ENCODE data around the gene RNF10.

DNA sequence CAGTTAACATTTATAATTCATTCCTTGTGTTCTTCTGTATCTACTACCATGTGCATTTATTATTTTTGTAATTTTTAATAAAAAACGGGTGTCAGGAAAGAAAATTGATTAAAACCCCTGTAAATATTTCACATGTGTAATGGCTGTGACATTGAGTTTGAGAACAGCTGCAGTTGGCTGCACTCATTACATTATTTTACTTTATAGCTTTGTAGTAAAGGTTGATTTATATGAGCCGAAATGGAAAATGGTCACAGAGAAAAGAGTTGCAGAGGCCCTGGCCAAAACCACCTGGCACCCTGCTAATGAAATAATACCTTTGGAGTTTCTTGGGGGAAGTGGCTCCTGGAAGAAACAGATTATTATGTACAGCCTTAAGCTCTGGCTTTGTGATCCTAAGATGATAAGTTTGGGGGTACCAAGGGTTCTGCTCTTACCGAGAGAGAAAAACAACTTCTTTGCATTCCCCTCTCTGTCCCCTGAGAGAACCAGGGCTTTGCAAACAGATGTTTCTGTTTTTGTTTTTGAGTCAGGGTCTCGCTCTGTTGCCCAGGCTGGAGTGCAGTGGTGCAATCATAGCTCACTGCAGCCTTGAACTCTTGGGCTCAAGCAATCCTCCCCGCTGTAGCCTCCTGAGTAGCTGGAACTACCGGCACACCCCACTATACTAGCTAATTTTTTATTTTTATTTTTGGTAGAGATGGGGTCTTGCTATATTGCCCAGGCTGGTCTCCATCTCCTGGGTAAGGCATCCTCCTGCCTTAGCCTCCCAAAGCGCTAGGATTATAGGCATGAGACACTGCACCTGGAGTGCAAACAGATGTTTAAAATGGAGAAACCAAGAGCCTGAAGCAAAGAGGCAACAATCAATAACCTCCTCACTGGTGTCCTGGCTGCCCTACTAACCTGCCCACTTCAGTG is 47.9 kb upstream of the RNF10 start:
- TF ChIP-seq, protein P1, sequence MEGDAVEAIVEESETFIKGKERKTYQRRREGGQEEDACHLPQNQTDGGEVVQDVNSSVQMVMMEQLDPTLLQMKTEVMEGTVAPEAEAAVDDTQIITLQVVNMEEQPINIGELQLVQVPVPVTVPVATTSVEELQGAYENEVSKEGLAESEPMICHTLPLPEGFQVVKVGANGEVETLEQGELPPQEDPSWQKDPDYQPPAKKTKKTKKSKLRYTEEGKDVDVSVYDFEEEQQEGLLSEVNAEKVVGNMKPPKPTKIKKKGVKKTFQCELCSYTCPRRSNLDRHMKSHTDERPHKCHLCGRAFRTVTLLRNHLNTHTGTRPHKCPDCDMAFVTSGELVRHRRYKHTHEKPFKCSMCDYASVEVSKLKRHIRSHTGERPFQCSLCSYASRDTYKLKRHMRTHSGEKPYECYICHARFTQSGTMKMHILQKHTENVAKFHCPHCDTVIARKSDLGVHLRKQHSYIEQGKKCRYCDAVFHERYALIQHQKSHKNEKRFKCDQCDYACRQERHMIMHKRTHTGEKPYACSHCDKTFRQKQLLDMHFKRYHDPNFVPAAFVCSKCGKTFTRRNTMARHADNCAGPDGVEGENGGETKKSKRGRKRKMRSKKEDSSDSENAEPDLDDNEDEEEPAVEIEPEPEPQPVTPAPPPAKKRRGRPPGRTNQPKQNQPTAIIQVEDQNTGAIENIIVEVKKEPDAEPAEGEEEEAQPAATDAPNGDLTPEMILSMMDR (conservative IDR thresholded peaks at IDR 0.05; ENCODE audit: low read depth, low read length), result no peak
- TF ChIP-seq CEBPB (IDR thresholded peaks at IDR 0.05; ENCODE audit: low read depth, low read length) (no peak), FOS (IDR thresholded peaks at IDR 0.05; ENCODE audit: low read depth, low read length) (no peak), RFX5 (IDR thresholded peaks at IDR 0.05; ENCODE audit: low read depth, low read length) (no peak)

All from IMR-90 (cell line).